Activated T-helper 1 cell treated with anti-CD3 and anti-CD28 coated beads, Interleukin-12 subunit alpha, Interleukin-12 subunit beta, Interleukin-2, Interleukin-4 antibody, amounts not matched to agents 30 ng/mL and 10 ng/mL and 1 ng/mL, durations not matched to agents 14 hours and 24 hours and 36 hours (primary cell): Measurements from ENCODE around the gene FAM221A. TPM values are rescaled to one million over a fixed set of nuclear protein-coding genes. Genes with fewer than 3 reads are reported as not detected.

Experiments
- total RNA-seq: library from RNA; stranded (reverse); gene quantifications from 2 replicates; pipeline ENCODE4 v1.2.3, GENCODE V29; 2022

The FAM221A gene
- total RNA-seq, 1 donor from 2014 or later = 9.9 TPM

Other genes with a start within 250 kb of the FAM221A start
- gene IGF2BP3, start 209.7 kb upstream of the FAM221A start, total RNA-seq = 2.5 and 2.7 TPM in 2 replicates
- 98.6 and 103 TPM in 2 replicates for gene TRA2A, start 148.2 kb upstream of the FAM221A start, total RNA-seq
- gene CCDC126, start 82.8 kb upstream of the FAM221A start, total RNA-seq = 8.2 and 10.7 TPM in 2 replicates
- 0.27 TPM in 1 of 2 replicates, not detected in the other for gene STK31, start 30.0 kb downstream of the FAM221A start, total RNA-seq